WTC11 (cell line): ENCODE results near the gene MON2. TPM values are rescaled to one million over a fixed set of nuclear protein-coding genes. Genes with fewer than 3 reads are reported as not detected.
A peak's percentile ranks its signal among the peaks of the same experiment; 100 is the strongest.

Experiments used
- ATAC-seq: fragments of 200-7000 bp; cut with Tn5 transposase; 2 replicates; pipeline ENCODE4 v1.10.0; 2021; ENCODE audit warnings: mild to moderate bottlenecking, moderate library complexity
- CTCF ChIA-PET: fragments of 300-600 bp; sonication (Branson Sonifier 250); formaldehyde crosslinking; loops from one replicate; lab custom pipeline; 2021; ENCODE audit warnings: antibody characterized with exemption; lab: Charles Lee
- POLR2A ChIA-PET: fragments of 350-600 bp; sonication (Branson Sonifier 250); formaldehyde crosslinking; loops from one replicate; lab custom pipeline; 2021; ENCODE audit warnings: antibody characterized with exemption; lab: Charles Lee
- DNase-seq: peaks from one replicate; pipeline ENCODE4 v3.0.0; 2021; ENCODE audit warnings: low spot score
- H3K27ac Mint-ChIP-seq: 2 replicates; pipeline ENCODE4 v1.8.0; 2021; ENCODE audit warnings: mixed read lengths
- H3K27me3 Mint-ChIP-seq: 2 replicates; pipeline ENCODE4 v1.8.0; 2021; ENCODE audit warnings: low read depth, mild to moderate bottlenecking, moderate library complexity, mixed read lengths
- H3K36me3 Mint-ChIP-seq: 2 replicates; pipeline ENCODE4 v1.8.0; 2021; ENCODE audit warnings: mixed read lengths
- H3K4me1 Mint-ChIP-seq: 2 replicates; pipeline ENCODE4 v1.8.0; 2022; ENCODE audit warnings: mixed read lengths
- H3K4me3 Mint-ChIP-seq: 2 replicates; pipeline ENCODE4 v1.8.0; 2021; ENCODE audit warnings: mild to moderate bottlenecking, moderate library complexity, mixed read lengths
- H3K9me3 Mint-ChIP-seq: 2 replicates; pipeline ENCODE4 v1.8.0; 2021; ENCODE audit warnings: mixed read lengths
- AR ChIP-seq: fragments of 250-450 bp; sonication (Bioruptor Pico); IDR thresholded peaks from 2 replicates; pipeline ENCODE4 v1.9.0; 2021; ENCODE audit warnings: mild to moderate bottlenecking
- CBFB ChIP-seq: sonication (generic); formaldehyde crosslinking; IDR thresholded peaks from 2 replicates; pipeline ENCODE4 v1.8.1; 2022; ENCODE audit warnings: mild to moderate bottlenecking, low read depth, missing genetic modification reagents
- CREB1 ChIP-seq: sonication (generic); formaldehyde crosslinking; IDR thresholded peaks from 2 replicates; pipeline ENCODE4 v1.8.0; 2023; ENCODE audit warnings: mild to moderate bottlenecking, missing genetic modification reagents
- CTCF ChIP-seq: fragments of 200-600 bp; IDR thresholded peaks from 2 replicates; pipeline ENCODE4 v1.8.0; 2022; ENCODE audit warnings: antibody characterized with exemption
- E2F4 ChIP-seq: sonication (generic); formaldehyde crosslinking; IDR thresholded peaks from 2 replicates; pipeline ENCODE4 v1.8.1; 2022; ENCODE audit warnings: low read depth, mild to moderate bottlenecking, moderate library complexity, missing genetic modification reagents, borderline replicate concordance
- ERG ChIP-seq: fragments of 250-450 bp; sonication (Bioruptor Pico); IDR thresholded peaks from 2 replicates; pipeline ENCODE4 v1.8.0; 2021; ENCODE audit warnings: mild to moderate bottlenecking
- FOXJ3 ChIP-seq: sonication (generic); formaldehyde crosslinking; IDR thresholded peaks from 2 replicates; pipeline ENCODE4 v1.9.0; 2021; ENCODE audit warnings: missing genetic modification reagents, mild to moderate bottlenecking, borderline replicate concordance
- FOXP1 ChIP-seq: sonication (generic); formaldehyde crosslinking; IDR thresholded peaks from 2 replicates; pipeline ENCODE4 v1.8.0; 2022; ENCODE audit warnings: missing genetic modification reagents, mild to moderate bottlenecking, moderate library complexity, borderline replicate concordance
- GABPB1 ChIP-seq: sonication (generic); formaldehyde crosslinking; IDR thresholded peaks from 2 replicates; pipeline ENCODE4 v1.8.1; 2023; ENCODE audit warnings: mild to moderate bottlenecking, missing genetic modification reagents
- IRF1 ChIP-seq: sonication (generic); formaldehyde crosslinking; IDR thresholded peaks from 2 replicates; pipeline ENCODE4 v1.8.0; 2023; ENCODE audit warnings: missing genetic modification reagents
- IRF2 ChIP-seq: sonication (generic); formaldehyde crosslinking; IDR thresholded peaks from 2 replicates; pipeline ENCODE4 v1.8.0; 2022; ENCODE audit warnings: low read depth, missing genetic modification reagents, borderline replicate concordance
- MYBL2 ChIP-seq: sonication (generic); formaldehyde crosslinking; IDR thresholded peaks from 2 replicates; pipeline ENCODE4 v1.8.1; 2023; ENCODE audit warnings: mild to moderate bottlenecking, moderate library complexity, missing genetic modification reagents
- NFATC4 ChIP-seq: fragments of 250-450 bp; sonication (Bioruptor Pico); IDR thresholded peaks from 2 replicates; pipeline ENCODE4 v1.9.0; 2021; ENCODE audit warnings: mild to moderate bottlenecking
- NFE2L1 ChIP-seq: sonication (generic); formaldehyde crosslinking; IDR thresholded peaks from 2 replicates; pipeline ENCODE4 v1.8.1; 2023; ENCODE audit warnings: missing genetic modification reagents
- TEAD1 ChIP-seq: sonication (generic); formaldehyde crosslinking; IDR thresholded peaks from 2 replicates; pipeline ENCODE4 v1.8.0; 2022; ENCODE audit warnings: mild to moderate bottlenecking, missing genetic modification reagents
- ZNF121 ChIP-seq: sonication (generic); formaldehyde crosslinking; IDR thresholded peaks from 2 replicates; pipeline ENCODE4 v1.8.0; 2023; ENCODE audit warnings: missing genetic modification reagents
- ZNF219 ChIP-seq: sonication (generic); formaldehyde crosslinking; IDR thresholded peaks from 2 replicates; pipeline ENCODE4 v1.8.0; 2023; ENCODE audit warnings: missing genetic modification reagents, mild to moderate bottlenecking, borderline replicate concordance
- ZNF396 ChIP-seq: fragments of 250-450 bp; sonication (Bioruptor Pico); IDR thresholded peaks from 2 replicates; pipeline ENCODE4 v1.8.0; 2021; ENCODE audit warnings: mild to moderate bottlenecking, moderate library complexity, borderline replicate concordance
- total RNA-seq: library from RNA; stranded (reverse); gene quantifications from 3 replicates; pipeline ENCODE4 v1.2.3, GENCODE V29; 2021
- TF ChIP-seq, protein P1 (sequence below): sonication (generic); formaldehyde crosslinking; IDR thresholded peaks from 2 replicates; pipeline ENCODE4 v1.8.0; 2022; ENCODE audit warnings: mild to moderate bottlenecking, missing genetic modification reagents
- TF ChIP-seq, protein P2 (sequence below): sonication (generic); formaldehyde crosslinking; IDR thresholded peaks from 2 replicates; pipeline ENCODE4 v1.8.1; 2022; ENCODE audit warnings: missing genetic modification reagents, borderline replicate concordance
- TF ChIP-seq, protein P3 (sequence below): fragments of 250-450 bp; sonication (Bioruptor Pico); IDR thresholded peaks from 2 replicates; pipeline ENCODE4 v2.1.2; 2022; ENCODE audit warnings: mild to moderate bottlenecking, moderate library complexity
- TF ChIP-seq, protein P4 (sequence below): sonication (generic); formaldehyde crosslinking; conservative IDR thresholded peaks from 2 replicates; pipeline ENCODE4 v1.8.1; 2022; ENCODE audit warnings: mild to moderate bottlenecking, missing genetic modification reagents
- TF ChIP-seq, protein P5 (sequence below): sonication (generic); formaldehyde crosslinking; IDR thresholded peaks from 2 replicates; pipeline ENCODE4 v1.8.1; 2023; ENCODE audit warnings: mild to moderate bottlenecking, missing genetic modification reagents, moderate library complexity

The MON2 gene
- total RNA-seq, 1 experiment from 2014 or later, result 25.8 TPM

GRCh38 chr12:62631471-62632410 lies 165.1 kb downstream of the MON2 start (continued):
- TF ChIP-seq, protein P1, sequence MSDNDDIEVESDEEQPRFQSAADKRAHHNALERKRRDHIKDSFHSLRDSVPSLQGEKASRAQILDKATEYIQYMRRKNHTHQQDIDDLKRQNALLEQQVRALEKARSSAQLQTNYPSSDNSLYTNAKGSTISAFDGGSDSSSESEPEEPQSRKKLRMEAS (CRISPR knock-in tag), result no peak; the same call in 1 of the 2 replicates
- TF ChIP-seq FOXP1 (CRISPR knock-in tag) (no peak), CTCF (no peak), NFATC4 (CRISPR knock-in tag) (no peak), IRF1 (CRISPR knock-in tag) (no peak), IRF2 (CRISPR knock-in tag) (no peak), ZNF219 (CRISPR knock-in tag) (no peak), ZNF396 (CRISPR knock-in tag) (no peak), CREB1 (no peak), ERG (no peak), FOXJ3 (CRISPR knock-in tag) (no peak), TEAD1 (CRISPR knock-in tag) (no peak)
- TF ChIP-seq, protein P2, sequence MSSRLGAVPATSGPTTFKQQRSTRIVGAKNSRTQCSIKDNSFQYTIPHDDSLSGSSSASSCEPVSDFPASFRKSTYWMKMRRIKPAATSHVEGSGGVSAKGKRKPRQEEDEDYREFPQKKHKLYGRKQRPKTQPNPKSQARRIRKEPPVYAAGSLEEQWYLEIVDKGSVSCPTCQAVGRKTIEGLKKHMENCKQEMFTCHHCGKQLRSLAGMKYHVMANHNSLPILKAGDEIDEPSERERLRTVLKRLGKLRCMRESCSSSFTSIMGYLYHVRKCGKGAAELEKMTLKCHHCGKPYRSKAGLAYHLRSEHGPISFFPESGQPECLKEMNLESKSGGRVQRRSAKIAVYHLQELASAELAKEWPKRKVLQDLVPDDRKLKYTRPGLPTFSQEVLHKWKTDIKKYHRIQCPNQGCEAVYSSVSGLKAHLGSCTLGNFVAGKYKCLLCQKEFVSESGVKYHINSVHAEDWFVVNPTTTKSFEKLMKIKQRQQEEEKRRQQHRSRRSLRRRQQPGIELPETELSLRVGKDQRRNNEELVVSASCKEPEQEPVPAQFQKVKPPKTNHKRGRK, result no peak
- TF ChIP-seq, protein P3, sequence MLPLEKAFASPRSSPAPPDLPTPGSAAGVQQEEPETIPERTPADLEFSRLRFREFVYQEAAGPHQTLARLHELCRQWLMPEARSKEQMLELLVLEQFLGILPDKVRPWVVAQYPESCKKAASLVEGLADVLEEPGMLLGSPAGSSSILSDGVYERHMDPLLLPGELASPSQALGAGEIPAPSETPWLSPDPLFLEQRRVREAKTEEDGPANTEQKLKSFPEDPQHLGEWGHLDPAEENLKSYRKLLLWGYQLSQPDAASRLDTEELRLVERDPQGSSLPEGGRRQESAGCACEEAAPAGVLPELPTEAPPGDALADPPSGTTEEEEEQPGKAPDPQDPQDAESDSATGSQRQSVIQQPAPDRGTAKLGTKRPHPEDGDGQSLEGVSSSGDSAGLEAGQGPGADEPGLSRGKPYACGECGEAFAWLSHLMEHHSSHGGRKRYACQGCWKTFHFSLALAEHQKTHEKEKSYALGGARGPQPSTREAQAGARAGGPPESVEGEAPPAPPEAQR (CRISPR knock-in tag), result no peak
- TF ChIP-seq, protein P4, sequence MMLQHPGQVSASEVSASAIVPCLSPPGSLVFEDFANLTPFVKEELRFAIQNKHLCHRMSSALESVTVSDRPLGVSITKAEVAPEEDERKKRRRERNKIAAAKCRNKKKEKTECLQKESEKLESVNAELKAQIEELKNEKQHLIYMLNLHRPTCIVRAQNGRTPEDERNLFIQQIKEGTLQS, result no peak
- TF ChIP-seq, protein P5, sequence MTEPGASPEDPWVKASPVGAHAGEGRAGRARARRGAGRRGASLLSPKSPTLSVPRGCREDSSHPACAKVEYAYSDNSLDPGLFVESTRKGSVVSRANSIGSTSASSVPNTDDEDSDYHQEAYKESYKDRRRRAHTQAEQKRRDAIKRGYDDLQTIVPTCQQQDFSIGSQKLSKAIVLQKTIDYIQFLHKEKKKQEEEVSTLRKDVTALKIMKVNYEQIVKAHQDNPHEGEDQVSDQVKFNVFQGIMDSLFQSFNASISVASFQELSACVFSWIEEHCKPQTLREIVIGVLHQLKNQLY (CRISPR knock-in tag), result no peak

DNA sequence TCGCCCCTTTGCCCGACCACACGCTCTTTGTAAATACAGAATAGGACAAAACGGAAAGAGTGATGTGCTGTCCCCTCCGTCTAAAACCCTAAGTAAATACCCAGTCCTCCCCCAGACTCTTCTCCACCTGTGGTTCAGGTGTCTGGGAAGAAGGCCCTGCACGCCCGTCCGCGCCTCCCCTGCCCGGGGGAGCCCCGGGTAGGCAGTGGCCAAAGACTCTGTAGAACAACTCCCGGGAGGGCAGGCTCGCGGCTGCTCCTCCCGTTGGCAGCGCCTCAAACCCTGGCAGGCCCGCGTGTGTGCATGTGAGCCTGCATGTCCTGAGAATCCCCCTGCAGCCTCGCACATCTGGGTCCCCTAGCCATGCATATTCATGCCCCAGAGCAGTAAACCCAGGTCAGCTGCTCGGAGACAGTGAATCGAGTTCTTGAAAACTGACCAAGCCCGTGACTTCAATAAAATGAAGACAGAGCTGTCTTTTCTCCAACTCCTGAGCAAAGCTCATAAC lies 165.8 kb downstream of the MON2 start:
- H3K9me3 Mint-ChIP-seq, result no peaks in the 10 kb centered on the region
- H3K27ac Mint-ChIP-seq, result no peak overlapping the region
- ChIA-PET CTCF (interaction anchor here (0.6 to 1.9 kb wide), 11 partner anchors 9 to 192 kb away, joined by 3 to 6 read pairs (median 4); no protein-coding TSS in a partner anchor), POLR2A (no interaction called here)
- peak; percentile 39 for ATAC-seq
- DNase-seq, result peak; percentile 61
- peak overlapping the region; percentile 73 for H3K4me3 Mint-ChIP-seq
- H3K4me1 Mint-ChIP-seq, result peaks cover 67% of the 10 kb centered on the region
- H3K27me3 Mint-ChIP-seq, result peaks cover 52% of the 10 kb centered on the region
- no peaks in the 10 kb centered on the region for H3K36me3 Mint-ChIP-seq
- TF ChIP-seq CBFB (no peak), ZNF121 (no peak), NFE2L1 (no peak), GABPB1 (CRISPR knock-in tag) (no peak), AR (CRISPR knock-in tag) (no peak), MYBL2 (CRISPR knock-in tag) (peak; percentile 70; the same call in 1 of the 2 replicates), E2F4 (CRISPR knock-in tag) (no peak), FOXP1 (CRISPR knock-in tag) (peak; percentile 84)
